K562 (cell line): Measurements from ENCODE around the gene TCF12. TPM values are rescaled to one million over a fixed set of nuclear protein-coding genes. Genes with fewer than 3 reads are reported as not detected.

Experiments
- ATAC-seq: fragments of 200-7000 bp; cut with Tn5 transposase; 3 replicates; pipeline ENCODE4 v1.9.1; 2020; ENCODE audit warnings: moderate library complexity
- BruUV-seq: library from RNA; stranded (reverse); fragments of 400-500 nt; replicated peaks from 2 replicates; lab custom pipeline; 2021; lab: Mats Ljungman, UMichigan
- CTCF ChIA-PET: fragments of 300-600 bp; formaldehyde crosslinking; extraction: SDS; loops from one replicate; lab custom pipeline; 2021; ENCODE audit warnings: low intra/inter-chr PET ratio; lab: Yijun Ruan, JAX
- POLR2A ChIA-PET: fragments of 300-600, 350-650 bp; sonication (Branson Sonifier 250); formaldehyde crosslinking; extraction: SDS; loops from one replicate; lab custom pipeline; 2021; ENCODE audit warnings: antibody characterized with exemption, inconsistent platforms; lab: Yijun Ruan, JAX
- DNase-seq, 4 experiments: peaks; one replicate each; pipeline versions ENCODE4 v3.0.0 to v3.0.0-alpha.2; 2011 to 2018; ENCODE audit warnings: low spot score in 3 of 4, mixed read lengths in 3 of 4; ENCODE audit errors: extremely low read depth in 1 of 4
- FAIRE-seq: peaks from 2 replicates; lab custom pipeline; 2011; peaks lifted over from hg19 to GRCh38; lab: Jason Lieb, UNC
- H2AFZ ChIP-seq: 2 replicates; pipeline ENCODE4 v1.6.0; 2011; ENCODE audit warnings: low read depth, low read length, control low read depth, inconsistent platforms
- H3K27ac ChIP-seq: fragments of 200-600 bp; 3 replicates; pipeline ENCODE4 v1.8.0; 2011; ENCODE audit warnings: low read depth, mild to moderate bottlenecking, control low read depth, inconsistent platforms, low read length, moderate library complexity, mixed read lengths; ENCODE audit errors: extremely low read depth
- H3K27me3 ChIP-seq, 2 experiments: fragments of 300-600 bp in 1 of 2; 2 replicates in 1 of 2; 3 replicates in 1 of 2; pipeline versions ENCODE4 v1.6.0 to v1.8.0; 2011; ENCODE audit warnings: inconsistent platforms in 2 of 2, low read length in 2 of 2, mild to moderate bottlenecking in 1 of 2, mixed read lengths in 1 of 2, moderate library complexity in 1 of 2; ENCODE audit not compliant: control insufficient read depth in 2 of 2, insufficient read depth in 2 of 2
- H3K36me3 ChIP-seq: fragments of 300-600 bp; 3 replicates; pipeline ENCODE4 v1.8.0; 2011; ENCODE audit warnings: mild to moderate bottlenecking, low read length, inconsistent platforms; ENCODE audit not compliant: control insufficient read depth, insufficient read depth
- H3K4me1 ChIP-seq, 2 experiments: fragments of 200-600 bp in 1 of 2; replicated peaks in 1 of 2; 2 replicates in 1 of 2; 3 replicates in 1 of 2; pipeline versions ENCODE4 v1.5.1 to v1.8.0; 2011; ENCODE audit warnings: inconsistent platforms in 2 of 2, low read length in 2 of 2, mild to moderate bottlenecking in 1 of 2, mixed read lengths in 1 of 2, moderate library complexity in 1 of 2; ENCODE audit not compliant: control insufficient read depth in 2 of 2, insufficient read depth in 2 of 2
- H3K4me2 ChIP-seq: 2 replicates; pipeline ENCODE4 v1.6.1; 2011; ENCODE audit warnings: low read length, control low read depth, inconsistent platforms, mixed read lengths; ENCODE audit not compliant: insufficient read depth
- H3K4me3 ChIP-seq: fragments of 200-600 bp; sonication (generic), shearing (Covaris generic); 2 replicates; pipeline ENCODE4 v1.5.1; 2016; ENCODE audit warnings: control low read depth, inconsistent platforms
- H3K79me2 ChIP-seq: fragments of 200-600 bp; 3 replicates; pipeline ENCODE4 v1.8.0; 2011; ENCODE audit warnings: low read length, inconsistent platforms; ENCODE audit not compliant: control insufficient read depth, insufficient read depth
- H3K9ac ChIP-seq, 2 experiments: 2 replicates each; pipeline versions ENCODE4 v1.6.0 to v1.6.1; 2011; ENCODE audit warnings: low read depth in 2 of 2, low read length in 2 of 2, control low read depth in 1 of 2, inconsistent platforms in 1 of 2, mild to moderate bottlenecking in 1 of 2, mixed read lengths in 1 of 2; ENCODE audit not compliant: insufficient read depth in 1 of 2
- H3K9me1 ChIP-seq: one replicate; pipeline ENCODE4 v1.6.0; 2011; ENCODE audit warnings: inconsistent platforms, mild to moderate bottlenecking, low read length, moderate library complexity; ENCODE audit not compliant: control insufficient read depth, insufficient read depth
- H3K9me3 ChIP-seq: replicated peaks from 2 replicates; pipeline ENCODE4 v1.5.1; 2011; ENCODE audit warnings: low read depth, low read length, inconsistent platforms; ENCODE audit not compliant: control insufficient read depth, insufficient read depth
- H4K20me1 ChIP-seq: replicated peaks from 2 replicates; pipeline ENCODE4 v1.6.1; 2011; ENCODE audit warnings: low read length, inconsistent platforms, mixed read lengths; ENCODE audit not compliant: control insufficient read depth, insufficient read depth
- ADNP ChIP-seq: fragments of 200-800 bp; sonication (Bioruptor generic); IDR thresholded peaks from 2 replicates; pipeline ENCODE4 v1.6.1; 2016; ENCODE audit warnings: missing genetic modification characterization, missing compliant biosample characterization
- CEBPG ChIP-seq, 3 experiments: fragments of 200-800 bp in 1 of 3; sonication (Bioruptor generic) in 1 of 3; sonication (generic) in 1 of 3; formaldehyde crosslinking in 1 of 3; IDR thresholded peaks in 2 of 3; conservative IDR thresholded peaks in 1 of 3; 2 replicates each; pipeline versions ENCODE4 v1.6.1 to v1.8.0; 2016 to 2022; ENCODE audit warnings: missing compliant biosample characterization in 2 of 3, missing genetic modification characterization in 2 of 3, mild to moderate bottlenecking in 1 of 3, missing genetic modification reagents in 1 of 3
- CHD4 ChIP-seq: fragments of 200-600 bp; sonication (generic); IDR thresholded peaks from 3 replicates; pipeline ENCODE4 v1.6.1; 2012; ENCODE audit warnings: low read depth, mild to moderate bottlenecking, mixed read lengths, low read length, inconsistent platforms; ENCODE audit not compliant: insufficient read depth, insufficient replicate concordance, poor library complexity, severe bottlenecking
- CTBP1 ChIP-seq: fragments of 450-650 bp; IDR thresholded peaks from 2 replicates; pipeline ENCODE4 v1.6.1; 2016; ENCODE audit warnings: borderline replicate concordance
- E2F5 ChIP-seq: sonication (generic); formaldehyde crosslinking; IDR thresholded peaks from 2 replicates; pipeline ENCODE4 v1.8.0; 2022; ENCODE audit warnings: mild to moderate bottlenecking, missing genetic modification reagents
- FOSL1 ChIP-seq: fragments of 200-800 bp; sonication (Bioruptor generic); conservative IDR thresholded peaks from 2 replicates; pipeline ENCODE4 v1.6.1; 2016; ENCODE audit warnings: missing genetic modification characterization, missing compliant biosample characterization
- NFYB ChIP-seq: IDR thresholded peaks from 2 replicates; pipeline ENCODE4 v1.6.1; 2011; ENCODE audit warnings: mild to moderate bottlenecking, moderate library complexity; ENCODE audit not compliant: insufficient read length; ENCODE audit errors: extremely low read depth
- NKRF ChIP-seq: fragments of 450-650 bp; IDR thresholded peaks from 2 replicates; pipeline ENCODE4 v1.6.1; 2016; ENCODE audit warnings: borderline replicate concordance
- RAD51 ChIP-seq: fragments of 450-650 bp; IDR thresholded peaks from 2 replicates; pipeline ENCODE4 v1.7.1; 2016; ENCODE audit warnings: low read depth, mild to moderate bottlenecking, borderline replicate concordance
- SMAD1 ChIP-seq: fragments of 150-350 bp; IDR thresholded peaks from 2 replicates; pipeline ENCODE4 v1.6.1; 2014; ENCODE audit warnings: low read length, low read depth; ENCODE audit not compliant: partially characterized antibody
- TOE1 ChIP-seq, 2 experiments: fragments of 450-650 bp in 1 of 2; sonication (generic) in 1 of 2; formaldehyde crosslinking in 1 of 2; IDR thresholded peaks; 2 replicates each; pipeline versions ENCODE4 v1.7.1 to v1.8.0; 2016 to 2022; ENCODE audit warnings: borderline replicate concordance in 2 of 2, mild to moderate bottlenecking in 2 of 2, antibody characterized with exemption in 1 of 2, inconsistent platforms in 1 of 2, low read depth in 1 of 2, missing genetic modification reagents in 1 of 2, moderate library complexity in 1 of 2
- ZNF232 ChIP-seq: sonication (generic); formaldehyde crosslinking; IDR thresholded peaks from 2 replicates; pipeline ENCODE4 v1.8.0; 2022; ENCODE audit warnings: mild to moderate bottlenecking, missing genetic modification reagents
- ZNF24 ChIP-seq: fragments of 450-650 bp; IDR thresholded peaks from 2 replicates; pipeline ENCODE4 v1.6.1; 2016
- WGBS: fragments of 100-300 bp; shearing (Covaris generic); methylation state at CpG from one replicate; pipeline ENCODE4 v1.1.6; 2016; ENCODE audit warnings: low coverage, mixed read lengths; ENCODE audit not compliant: insufficient coverage; ENCODE audit errors: missing lambda C conversion rate; 5-methylcytosine and 5-hydroxymethylcytosine counted together
- in situ Hi-C: fragments of 300-500 bp; cut with MboI; formaldehyde crosslinking; loops from 4 replicates; pipeline ENCODE4 v1.15.0; 2018; ENCODE audit warnings: inconsistent platforms, mixed read lengths
- intact Hi-C: fragments of 100-400 bp; cut with micrococcal nuclease; formaldehyde crosslinking; loops from 2 replicates; pipeline ENCODE4 v1.14.2; 2022
- polyA plus RNA-seq, 8 experiments: library from polyadenylated mRNA; depleted of rRNA in 4 of 8; stranded (reverse) in 5 of 8; unstranded in 3 of 8; fragments of >200 nt; fragmentation: Nextera tagmentation in 2 of 8; fragmentation: Illumina TruSeq in 1 of 8; extraction: Ambion mirVana in 2 of 8; extraction: Trizol in 1 of 8; gene quantifications; 2 replicates each; pipeline versions ENCODE4 v1.2.1 to v1.2.3, GENCODE V29; 2011 to 2014; ENCODE audit warnings: inconsistent platforms in 1 of 8, missing spikeins in 1 of 8
- total RNA-seq, 7 experiments: library from RNA; depleted of rRNA in 6 of 7; stranded (reverse); fragments of >200 nt in 6 of 7; fragmentation: Illumina TruSeq in 2 of 7; extraction: Trizol in 2 of 7; gene quantifications; 2 replicates each; pipeline versions ENCODE4 v1.2.1 to v1.2.3, GENCODE V29; 2011 to 2021; ENCODE audit warnings: low replicate concordance in 1 of 7

Gene TCF12
- total and polyA plus RNA-seq, 9 of the 15 experiments (the other 6 are each of a cell fraction or from before 2014, with no cell fraction given) = 10.5 to 132 (median 52.9) TPM

GRCh38 chr15:56917652-56918045, 795 bp upstream of the TCF12 start (continued):
- TF ChIP-seq CTBP1 (no peak), ADNP (no peak), ZNF232 (CRISPR knock-in tag) (0 out of 2 replicates have a peak, but pooled peaks have one; percentile 19), TOE1 (IDR thresholded peaks at IDR 0.05; ENCODE audit: borderline replicate concordance) (no peak), TOE1 (CRISPR knock-in tag; IDR thresholded peaks at IDR 0.05; ENCODE audit: borderline replicate concordance, low read depth) (0 out of 2 replicates have a peak, but pooled peaks have one; percentile 17), ZNF24 (no peak), CHD4 (no peak)

- peak overlapping the region; percentile 88 for H3K4me3 ChIP-seq
- H3K36me3 ChIP-seq = peaks cover 23% of the 10 kb centered on the region; the same call in 2 of the 3 replicates
- H3K9ac ChIP-seq = peak overlapping the region; percentile 86 to 98
- H3K9me1 ChIP-seq = no peaks in the 10 kb centered on the region
- 1% methylated on average over 41 of the region's 81 CpGs for WGBS
- DNase-seq = peak; percentile 46 to 70 (median 57)
- BruUV-seq = no TSS peak
- peak overlapping the region; percentile 82; the same call in 1 of the 2 replicates for H3K4me2 ChIP-seq
- ChIA-PET POLR2A (interaction anchor here (0.6 to 2.3 kb wide), 3 partner anchors 9 to 387 kb away, joined by 3 to 26 read pairs (median 8); no protein-coding TSS in a partner anchor), CTCF (interaction anchor here (0.6 kb wide), 1 partner anchor 30 kb away, joined by 3 read pairs; no protein-coding TSS in a partner anchor)
- H3K27ac ChIP-seq = peak overlapping the region; percentile 92
- H3K9me3 ChIP-seq = 0 out of 2 replicates have a peak, but pooled peaks cover 2% of the 10 kb centered on the region
- no peak for FAIRE-seq
- no peaks in the 10 kb centered on the region for H4K20me1 ChIP-seq
- H2AFZ ChIP-seq = peak overlapping the region; percentile 84
- peaks cover 9 to 20% of the 10 kb centered on the region in 2 experiments; a peak in 4 of 5 replicates for H3K4me1 ChIP-seq
- ATAC-seq = peak; percentile 21
- intact Hi-C loops (loop anchor here (5.0 kb wide), 3 partner anchors 53 to 218 kb away; no protein-coding TSS in a partner anchor), in situ Hi-C loops (loop anchor here (10.0 kb wide), 1 partner anchor 386 kb away; no protein-coding TSS in a partner anchor)
- H3K27me3 ChIP-seq = no peaks in the 10 kb centered on the region
- H3K79me2 ChIP-seq = peaks cover 66% of the 10 kb centered on the region
- peak; percentile 75 for TF ChIP-seq FOSL1 (tag)
- TF ChIP-seq SMAD1 = no peak
- no peak for TF ChIP-seq NKRF
- TF ChIP-seq CEBPG (CRISPR knock-in tag; IDR thresholded peaks at IDR 0.05) = no peak
- no peak for TF ChIP-seq CEBPG (tag; conservative IDR thresholded peaks at IDR 0.05 in 1 of 2, IDR thresholded peaks at IDR 0.05 in 1 of 2)
- TF ChIP-seq E2F5 (CRISPR knock-in tag) = 0 out of 2 replicates have a peak, but pooled peaks have one; percentile 50
- no peak for TF ChIP-seq RAD51
- TF ChIP-seq NFYB = no peak
These were observed 676 bp downstream of the TCF12 start for GRCh38 chr15:56919031-56919608.
